ENCODE results near the gene TBC1D9.

DNA sequence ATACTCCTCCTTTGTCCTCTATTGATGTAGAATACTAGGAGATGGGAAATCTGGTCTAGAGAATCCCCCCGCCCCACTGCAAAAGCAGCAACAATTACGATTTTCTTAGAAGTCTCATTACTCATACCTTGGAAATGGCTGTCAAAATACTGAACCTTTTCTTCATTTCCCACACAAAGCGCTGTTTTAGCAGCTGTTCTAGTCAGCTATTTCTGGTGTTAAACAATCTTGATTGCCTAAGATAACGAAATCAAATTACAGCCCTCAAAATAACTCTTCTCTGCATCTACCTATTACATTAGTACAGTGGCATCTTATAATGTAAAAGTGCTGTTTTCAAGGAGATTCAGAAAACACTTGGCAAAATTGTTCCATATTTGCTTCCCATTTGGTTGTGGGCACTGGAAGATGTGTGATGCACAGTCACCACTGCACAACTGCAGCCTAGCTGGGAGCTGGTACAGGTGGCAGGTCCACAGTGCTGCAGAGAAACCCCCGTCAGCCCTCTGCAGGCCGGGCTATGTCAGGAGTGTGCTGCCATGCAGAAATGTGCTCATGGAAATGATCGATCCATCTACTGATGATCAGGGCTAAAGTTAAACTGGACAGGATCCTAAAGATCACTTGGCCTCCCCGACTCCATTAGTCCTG lies 50.4 kb downstream of the TBC1D9 start:
- TF ChIP-seq ASH2L (IDR thresholded peaks at IDR 0.05; ENCODE audit: insufficient read length, low read depth, low read length) = no peak
- TF ChIP-seq, protein P1, sequence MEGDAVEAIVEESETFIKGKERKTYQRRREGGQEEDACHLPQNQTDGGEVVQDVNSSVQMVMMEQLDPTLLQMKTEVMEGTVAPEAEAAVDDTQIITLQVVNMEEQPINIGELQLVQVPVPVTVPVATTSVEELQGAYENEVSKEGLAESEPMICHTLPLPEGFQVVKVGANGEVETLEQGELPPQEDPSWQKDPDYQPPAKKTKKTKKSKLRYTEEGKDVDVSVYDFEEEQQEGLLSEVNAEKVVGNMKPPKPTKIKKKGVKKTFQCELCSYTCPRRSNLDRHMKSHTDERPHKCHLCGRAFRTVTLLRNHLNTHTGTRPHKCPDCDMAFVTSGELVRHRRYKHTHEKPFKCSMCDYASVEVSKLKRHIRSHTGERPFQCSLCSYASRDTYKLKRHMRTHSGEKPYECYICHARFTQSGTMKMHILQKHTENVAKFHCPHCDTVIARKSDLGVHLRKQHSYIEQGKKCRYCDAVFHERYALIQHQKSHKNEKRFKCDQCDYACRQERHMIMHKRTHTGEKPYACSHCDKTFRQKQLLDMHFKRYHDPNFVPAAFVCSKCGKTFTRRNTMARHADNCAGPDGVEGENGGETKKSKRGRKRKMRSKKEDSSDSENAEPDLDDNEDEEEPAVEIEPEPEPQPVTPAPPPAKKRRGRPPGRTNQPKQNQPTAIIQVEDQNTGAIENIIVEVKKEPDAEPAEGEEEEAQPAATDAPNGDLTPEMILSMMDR (CRISPR knock-in tag; IDR thresholded peaks at IDR 0.05) = no peak
- TF ChIP-seq ZNF331 (CRISPR knock-in tag; IDR thresholded peaks at IDR 0.05) = no peak
- no peak for TF ChIP-seq KLF11 (CRISPR knock-in tag; IDR thresholded peaks at IDR 0.05)
- TF ChIP-seq ZKSCAN8 (CRISPR knock-in tag; IDR thresholded peaks at IDR 0.05; ENCODE audit: borderline replicate concordance) = no peak
- no peak for TF ChIP-seq SP1 (IDR thresholded peaks at IDR 0.05)
- TF ChIP-seq SP1 (CRISPR knock-in tag; IDR thresholded peaks at IDR 0.05) = no peak
- TF ChIP-seq KLF16 (CRISPR knock-in tag; IDR thresholded peaks at IDR 0.05) = no peak
- no peak for TF ChIP-seq NBN (conservative IDR thresholded peaks at IDR 0.05)
- TF ChIP-seq, protein P2, sequence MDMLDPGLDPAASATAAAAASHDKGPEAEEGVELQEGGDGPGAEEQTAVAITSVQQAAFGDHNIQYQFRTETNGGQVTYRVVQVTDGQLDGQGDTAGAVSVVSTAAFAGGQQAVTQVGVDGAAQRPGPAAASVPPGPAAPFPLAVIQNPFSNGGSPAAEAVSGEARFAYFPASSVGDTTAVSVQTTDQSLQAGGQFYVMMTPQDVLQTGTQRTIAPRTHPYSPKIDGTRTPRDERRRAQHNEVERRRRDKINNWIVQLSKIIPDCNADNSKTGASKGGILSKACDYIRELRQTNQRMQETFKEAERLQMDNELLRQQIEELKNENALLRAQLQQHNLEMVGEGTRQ (IDR thresholded peaks at IDR 0.05; ENCODE audit: low read depth, low read length) = no peak
- TF ChIP-seq, protein P2 (CRISPR knock-in tag; IDR thresholded peaks at IDR 0.05; ENCODE audit: borderline replicate concordance) = no peak
- TF ChIP-seq CREBL2 (CRISPR knock-in tag; IDR thresholded peaks at IDR 0.05; ENCODE audit: borderline replicate concordance) = no peak
- TF ChIP-seq ZNF24 (IDR thresholded peaks at IDR 0.05) = no peak
- no peak for TF ChIP-seq ZFP1 (CRISPR knock-in tag; IDR thresholded peaks at IDR 0.05)
- TF ChIP-seq TGIF2 (CRISPR knock-in tag; IDR thresholded peaks at IDR 0.05) = no peak

Measured in HepG2 (cell line).